Tibial nerve (tissue), 4 donors: ENCODE measurements around the gene AK3.

Experiments used
- EP300 ChIP-seq, 2 donors: sonication (generic); formaldehyde crosslinking; IDR thresholded peaks; one replicate each; pipeline ENCODE4 v1.6.1; 2017; ENCODE audit warnings: antibody characterized with exemption in 2 of 2, mild to moderate bottlenecking in 1 of 2
- TF ChIP-seq, protein P1 (sequence below), 5 experiments: fragments of 200-600 bp in 3 of 5; fragments of 450-650 bp in 2 of 5; sonication (generic) in 3 of 5; IDR thresholded peaks; one replicate each; pipeline ENCODE4 v1.5.1; 2016 to 2019; ENCODE audit warnings: antibody characterized with exemption in 5 of 5, mild to moderate bottlenecking in 3 of 5, moderate library complexity in 2 of 5

DNA sequence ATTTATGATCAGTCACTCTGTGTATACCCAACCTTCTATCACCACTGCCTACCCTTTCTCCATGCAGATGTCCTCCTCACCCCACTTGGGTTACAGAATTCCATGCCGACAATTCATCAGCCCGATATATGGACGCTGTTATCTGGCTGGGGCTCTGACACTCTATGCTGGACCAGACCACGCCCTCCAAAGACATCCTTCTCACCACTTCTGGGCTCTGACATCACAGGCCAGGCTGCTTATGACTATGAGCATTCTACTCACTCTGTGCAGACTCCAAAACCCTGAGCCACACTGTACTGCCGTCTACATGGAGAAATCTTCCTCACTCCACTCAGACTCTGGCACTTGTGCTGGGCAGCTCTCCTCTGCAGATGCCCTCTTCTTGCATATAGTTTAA is 7.6 kb upstream of the AK3 start:
- TF ChIP-seq, protein P1, sequence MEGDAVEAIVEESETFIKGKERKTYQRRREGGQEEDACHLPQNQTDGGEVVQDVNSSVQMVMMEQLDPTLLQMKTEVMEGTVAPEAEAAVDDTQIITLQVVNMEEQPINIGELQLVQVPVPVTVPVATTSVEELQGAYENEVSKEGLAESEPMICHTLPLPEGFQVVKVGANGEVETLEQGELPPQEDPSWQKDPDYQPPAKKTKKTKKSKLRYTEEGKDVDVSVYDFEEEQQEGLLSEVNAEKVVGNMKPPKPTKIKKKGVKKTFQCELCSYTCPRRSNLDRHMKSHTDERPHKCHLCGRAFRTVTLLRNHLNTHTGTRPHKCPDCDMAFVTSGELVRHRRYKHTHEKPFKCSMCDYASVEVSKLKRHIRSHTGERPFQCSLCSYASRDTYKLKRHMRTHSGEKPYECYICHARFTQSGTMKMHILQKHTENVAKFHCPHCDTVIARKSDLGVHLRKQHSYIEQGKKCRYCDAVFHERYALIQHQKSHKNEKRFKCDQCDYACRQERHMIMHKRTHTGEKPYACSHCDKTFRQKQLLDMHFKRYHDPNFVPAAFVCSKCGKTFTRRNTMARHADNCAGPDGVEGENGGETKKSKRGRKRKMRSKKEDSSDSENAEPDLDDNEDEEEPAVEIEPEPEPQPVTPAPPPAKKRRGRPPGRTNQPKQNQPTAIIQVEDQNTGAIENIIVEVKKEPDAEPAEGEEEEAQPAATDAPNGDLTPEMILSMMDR (IDR thresholded peaks at IDR 0.05), result no peak
- TF ChIP-seq EP300 (IDR thresholded peaks at IDR 0.05), result no peak
